Stimulated activated CD8-positive, alpha-beta memory T cell treated with anti-CD3 and anti-CD28 coated beads, Interleukin-7, amount 100 ng/mL, for 24 hours (primary cell): ENCODE data around the gene CPXM2.

Experiments
- DNase-seq: peaks from one replicate; pipeline ENCODE4 v3.0.0-alpha.2; 2020; ENCODE audit warnings: low read depth

Gene CPXM2

GRCh38 chr10:123891144-123892071 is at the start of gene CPXM2:
CPXM2 (minus strand) TSS chr10:123891807; CDS start chr10:123891659, 148 bp downstream.
- no peak for DNase-seq

- DNase-seq: no peak
These were observed 48.0 kb upstream of the CPXM2 start for GRCh38 chr10:123939591-123939990.

GRCh38 chr10:123938890-123939289 is 47.3 kb upstream of the CPXM2 start:
- DNase-seq: no peak

DNA sequence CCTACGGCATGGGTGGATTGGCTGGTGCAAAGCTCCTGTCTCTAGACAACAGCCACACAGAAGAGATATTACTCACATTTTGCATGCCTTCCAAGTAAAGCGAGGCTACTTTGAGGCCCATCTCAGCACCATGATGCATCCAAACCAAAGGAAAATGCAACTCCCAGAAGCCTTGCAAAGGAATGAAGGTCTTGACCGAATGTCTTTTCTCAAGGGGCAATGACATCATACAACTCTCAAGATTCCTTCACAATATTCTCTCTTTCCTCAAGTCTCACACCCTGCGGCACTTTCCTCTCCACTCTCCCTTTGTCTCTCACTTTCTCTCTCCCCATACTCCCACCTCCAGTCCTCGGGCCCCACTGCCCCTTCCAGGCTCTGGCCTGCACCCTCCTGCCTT is 44.8 kb upstream of the CPXM2 start:
- no peak for DNase-seq

DNA sequence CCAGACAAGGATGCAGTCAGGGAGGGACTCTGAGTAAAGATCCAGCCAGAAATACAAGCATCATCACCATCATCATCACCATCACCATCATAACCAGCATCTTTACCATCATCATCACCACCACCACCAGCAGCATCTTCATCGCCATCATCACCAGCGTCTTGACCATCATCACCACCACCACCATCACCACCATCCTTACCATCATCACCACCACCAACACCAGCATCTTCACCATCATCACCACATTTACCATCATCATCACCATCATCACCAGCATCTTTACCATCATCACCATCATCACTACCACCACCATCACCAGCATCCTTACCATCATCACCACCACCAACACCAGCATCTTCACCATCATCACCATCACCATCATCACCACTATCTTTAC is 44.1 kb upstream of the CPXM2 start:
- DNase-seq: no peak

DNA sequence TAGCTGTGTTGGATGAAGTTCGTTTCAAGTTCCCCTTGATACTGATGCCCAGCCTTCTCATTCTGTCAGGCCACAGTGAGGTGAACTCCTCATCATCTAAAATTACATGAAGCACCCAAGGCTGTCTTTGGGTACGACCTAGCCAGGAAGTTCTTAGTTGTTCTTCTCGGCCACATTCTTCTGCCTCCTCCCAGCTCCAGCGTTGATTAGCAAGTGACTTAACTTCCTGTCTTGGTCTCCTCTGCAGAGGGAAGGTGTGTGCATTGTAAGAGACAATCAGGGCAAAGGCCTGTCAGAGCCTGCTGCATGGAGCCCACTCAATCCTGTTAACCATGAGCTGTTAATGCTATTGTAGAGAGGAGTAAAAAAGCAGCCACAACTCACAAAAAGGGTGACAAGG is 43.2 kb upstream of the CPXM2 start:
- DNase-seq: no peak

DNA sequence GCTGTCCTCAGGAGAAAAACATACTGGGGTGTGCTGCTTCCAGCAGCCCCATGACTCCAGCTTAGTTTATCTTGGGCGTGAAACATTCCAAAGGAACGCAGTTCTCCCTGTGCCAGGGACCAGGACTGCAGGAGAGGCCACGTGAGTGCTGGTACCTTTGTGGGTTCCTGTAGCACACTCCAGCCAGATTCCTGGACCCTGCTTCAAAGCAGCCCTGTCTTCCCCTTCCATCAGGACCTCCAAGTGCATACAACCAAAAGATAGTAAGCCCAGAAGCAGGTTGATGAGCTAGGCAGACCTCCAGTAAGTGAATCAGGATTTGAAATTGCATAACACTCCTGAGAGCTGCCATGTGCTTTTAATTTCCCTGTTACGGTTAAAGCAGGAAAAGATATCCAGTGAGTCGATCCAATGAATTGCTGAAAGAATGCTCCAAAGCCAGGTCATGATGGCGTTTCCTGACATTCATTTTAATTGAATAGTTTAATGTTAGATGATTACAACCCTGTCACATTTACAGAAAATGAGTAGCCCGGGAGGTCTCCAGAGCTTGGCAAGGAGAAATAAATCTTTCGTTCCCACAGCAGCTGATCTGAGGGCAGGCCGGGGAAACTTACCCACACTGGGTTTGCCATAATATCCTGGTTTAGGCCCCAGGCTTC is 38.9 kb upstream of the CPXM2 start:
- no peak for DNase-seq

- no peak for DNase-seq
These were observed 38.2 kb upstream of the CPXM2 start for GRCh38 chr10:123929791-123930190.

- no peak for DNase-seq
These were observed 36.8 kb upstream of the CPXM2 start for GRCh38 chr10:123928427-123928826.

- no peak for DNase-seq
These were observed 35.0 kb upstream of the CPXM2 start for GRCh38 chr10:123926401-123927264.

- DNase-seq: no peak
These were observed 30.5 kb upstream of the CPXM2 start for GRCh38 chr10:123922126-123922525.

DNA sequence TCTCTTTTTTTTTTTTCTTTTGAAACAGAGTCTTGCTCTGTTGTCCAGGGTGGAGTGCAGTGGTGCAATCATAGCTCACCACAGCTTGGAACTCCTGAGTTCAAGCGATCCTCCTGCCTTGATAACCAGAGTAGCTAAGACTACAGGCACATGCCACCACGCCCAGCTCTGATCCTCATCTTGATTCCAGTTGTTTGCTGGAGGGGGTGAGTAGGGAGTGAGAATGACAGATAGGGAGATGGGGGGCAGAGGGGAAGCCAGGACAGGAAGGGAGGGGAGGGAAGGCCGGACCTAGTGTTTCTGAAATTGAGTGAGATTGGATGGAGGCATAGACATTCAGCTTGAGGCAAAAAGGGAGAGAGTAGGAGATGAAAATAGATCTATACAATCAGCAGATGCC is 25.2 kb upstream of the CPXM2 start:
- DNase-seq: no peak

- no peak for DNase-seq
These were observed 22.2 kb upstream of the CPXM2 start for GRCh38 chr10:123913688-123914268.

GRCh38 chr10:123912871-123913270 is 21.3 kb upstream of the CPXM2 start:
- DNase-seq: no peak

DNA sequence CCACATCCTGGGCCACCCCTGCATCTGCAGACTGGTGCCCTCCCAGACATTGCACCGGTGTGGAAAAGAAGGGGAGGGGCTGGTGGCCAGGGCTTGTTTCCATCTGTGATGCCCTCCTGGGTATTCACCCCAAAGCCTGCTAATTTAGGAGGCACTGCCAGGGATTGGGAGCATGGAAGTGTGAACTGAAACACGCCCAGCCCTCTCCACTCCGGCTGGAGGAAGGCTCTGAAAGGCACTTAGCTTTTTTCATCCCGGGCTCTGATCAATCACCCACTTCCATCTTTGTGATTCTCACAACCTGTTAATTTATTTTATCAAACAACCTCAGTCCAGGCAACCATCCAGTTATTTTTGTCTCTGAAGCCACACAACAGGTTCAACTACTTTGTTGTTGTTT is 20.9 kb upstream of the CPXM2 start:
- DNase-seq: no peak

GRCh38 chr10:123911866-123912265 is 20.3 kb upstream of the CPXM2 start:
- DNase-seq: no peak

DNA sequence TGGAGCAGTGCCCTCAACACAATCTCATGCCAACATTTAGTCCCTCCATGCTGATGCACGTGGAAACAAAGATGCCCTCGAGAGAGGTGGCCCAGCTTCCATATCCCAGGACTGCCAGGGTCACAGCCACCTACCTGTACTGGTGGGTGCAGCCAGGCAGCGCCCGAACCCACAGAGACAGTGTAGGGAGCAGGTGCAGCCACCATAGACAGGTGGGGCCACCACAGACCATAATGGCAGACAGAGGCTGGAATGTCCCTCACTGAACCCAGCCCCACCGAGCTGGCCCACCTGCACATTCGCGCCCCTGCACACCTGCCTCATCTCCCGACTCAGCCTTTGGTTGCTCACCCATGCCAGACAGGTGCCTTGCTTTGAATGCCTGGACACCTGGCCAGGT is 18.3 kb upstream of the CPXM2 start:
- DNase-seq: no peak

DNA sequence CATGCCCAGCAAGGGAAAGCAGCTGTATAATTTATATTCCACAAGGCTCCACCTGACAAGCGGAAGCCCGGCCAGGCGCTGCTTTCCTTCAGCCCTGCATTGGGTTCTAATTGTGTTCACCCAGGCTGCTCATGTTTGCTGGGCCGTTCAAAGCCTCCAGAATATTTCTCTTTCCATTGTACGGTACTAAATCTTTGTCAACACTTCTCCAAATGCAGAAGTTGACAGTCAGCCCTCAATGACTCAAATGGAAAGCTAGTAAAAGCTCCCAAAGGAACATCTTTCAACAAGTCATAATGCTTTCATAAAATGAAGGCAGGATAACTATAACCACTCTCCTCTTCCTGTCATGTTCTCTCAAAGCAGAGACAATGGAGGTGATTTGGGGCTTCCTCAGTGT is 17.8 kb upstream of the CPXM2 start:
- no peak for DNase-seq

- DNase-seq: no peak
These were observed 16.8 kb upstream of the CPXM2 start for GRCh38 chr10:123908379-123908778.

- no peak for DNase-seq
These were observed 15.5 kb upstream of the CPXM2 start for GRCh38 chr10:123906884-123907652.

DNA sequence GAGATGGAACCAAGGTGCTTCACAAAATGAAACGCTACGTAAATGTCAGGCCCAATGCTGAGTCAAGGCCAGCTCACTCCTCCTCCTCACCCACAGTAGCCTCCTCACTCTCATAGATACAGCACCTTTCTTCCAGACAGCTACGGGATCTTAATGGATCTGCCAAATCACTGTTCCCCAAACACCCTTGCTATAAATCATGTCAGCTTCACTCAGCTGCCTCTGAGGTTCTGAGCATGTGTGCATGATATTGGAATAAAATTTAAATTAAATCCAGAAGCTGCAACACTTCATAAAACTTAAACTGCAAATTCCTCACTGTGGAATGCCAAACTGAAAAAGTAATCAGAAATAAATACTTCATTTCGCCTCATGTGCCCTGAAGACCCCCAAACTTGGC is 14.7 kb upstream of the CPXM2 start:
- DNase-seq: no peak
